ENCODE results near the gene ZC2HC1C.

DNA sequence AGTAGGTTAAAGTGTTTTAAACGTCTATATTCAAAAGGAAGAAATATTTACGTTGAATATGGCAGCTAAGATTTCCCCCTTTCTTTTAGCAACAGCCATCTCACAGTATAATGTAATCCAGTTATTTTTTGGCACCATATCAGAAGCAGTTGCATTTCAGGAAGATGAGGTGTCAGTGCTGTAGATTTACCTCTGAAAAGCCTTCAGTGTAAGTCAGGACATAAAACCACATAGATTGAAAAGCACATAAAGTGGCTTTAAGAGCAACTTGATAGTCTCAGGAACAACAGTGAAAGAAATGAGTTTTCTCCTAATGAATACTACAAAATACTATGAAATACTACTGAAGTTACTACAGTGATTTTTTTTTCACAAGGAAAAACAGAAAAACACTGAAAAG lies 25.1 kb upstream of the ZC2HC1C start:
- TF ChIP-seq, protein P1, sequence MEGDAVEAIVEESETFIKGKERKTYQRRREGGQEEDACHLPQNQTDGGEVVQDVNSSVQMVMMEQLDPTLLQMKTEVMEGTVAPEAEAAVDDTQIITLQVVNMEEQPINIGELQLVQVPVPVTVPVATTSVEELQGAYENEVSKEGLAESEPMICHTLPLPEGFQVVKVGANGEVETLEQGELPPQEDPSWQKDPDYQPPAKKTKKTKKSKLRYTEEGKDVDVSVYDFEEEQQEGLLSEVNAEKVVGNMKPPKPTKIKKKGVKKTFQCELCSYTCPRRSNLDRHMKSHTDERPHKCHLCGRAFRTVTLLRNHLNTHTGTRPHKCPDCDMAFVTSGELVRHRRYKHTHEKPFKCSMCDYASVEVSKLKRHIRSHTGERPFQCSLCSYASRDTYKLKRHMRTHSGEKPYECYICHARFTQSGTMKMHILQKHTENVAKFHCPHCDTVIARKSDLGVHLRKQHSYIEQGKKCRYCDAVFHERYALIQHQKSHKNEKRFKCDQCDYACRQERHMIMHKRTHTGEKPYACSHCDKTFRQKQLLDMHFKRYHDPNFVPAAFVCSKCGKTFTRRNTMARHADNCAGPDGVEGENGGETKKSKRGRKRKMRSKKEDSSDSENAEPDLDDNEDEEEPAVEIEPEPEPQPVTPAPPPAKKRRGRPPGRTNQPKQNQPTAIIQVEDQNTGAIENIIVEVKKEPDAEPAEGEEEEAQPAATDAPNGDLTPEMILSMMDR (IDR thresholded peaks at IDR 0.05): no peak
- no peak for TF ChIP-seq POLR2A (IDR thresholded peaks at IDR 0.05)
